ENCODE measurements around the gene JMJD1C.

DNA sequence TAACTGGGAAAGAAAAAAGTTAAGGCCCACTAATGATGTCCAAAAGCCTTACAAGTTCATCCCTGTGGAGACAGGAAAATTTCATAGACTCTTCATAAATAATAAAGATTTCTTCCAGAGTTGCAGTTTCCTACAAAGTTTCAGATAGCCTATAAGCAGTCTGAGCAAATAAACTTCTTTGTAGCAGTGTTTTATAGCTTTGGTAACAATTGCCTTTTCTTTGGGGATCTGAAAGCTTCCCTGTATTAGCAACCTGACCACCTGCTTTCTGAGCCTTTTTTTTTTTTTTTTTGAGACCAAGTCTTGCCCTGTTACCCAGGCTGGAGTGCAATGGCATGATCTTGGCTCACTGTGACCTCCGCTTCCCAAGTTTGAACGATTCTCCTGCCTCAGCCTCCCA, 182.7 kb downstream of the JMJD1C start:
- TF ChIP-seq POLR2A (IDR thresholded peaks at IDR 0.05; ENCODE audit: low read length), result no peak
- no peak for TF ChIP-seq GATA1 (IDR thresholded peaks at IDR 0.05; ENCODE audit: low read depth, low read length)
